Bronchial epithelial cell (primary cell): ENCODE results near the gene RPRD1B. TPM values are rescaled to one million over a fixed set of nuclear protein-coding genes. Genes with fewer than 3 reads are reported as not detected.

Experiments used
- DNase-seq: peaks from one replicate; pipeline ENCODE4 v3.0.0-alpha.2; 2010; ENCODE audit warnings: low read depth
- FAIRE-seq: peaks from 2 replicates; lab custom pipeline; 2011; peaks lifted over from hg19 to GRCh38; lab: Jason Lieb, UNC
- H3K27me3 ChIP-seq: 2 replicates; pipeline ENCODE4 v1.5.1; 2011; ENCODE audit warnings: low read length; ENCODE audit not compliant: control insufficient read depth, insufficient read depth
- H3K36me3 ChIP-seq: 2 replicates; pipeline ENCODE4 v1.5.1; 2011; ENCODE audit warnings: low read length; ENCODE audit not compliant: control insufficient read depth, insufficient read depth
- H3K4me3 ChIP-seq: 2 replicates; pipeline ENCODE4 v1.5.1; 2011; ENCODE audit warnings: mild to moderate bottlenecking, low read depth, low read length, control low read depth
- total RNA-seq: library from RNA; depleted of rRNA; stranded (reverse); fragments of >200 nt; gene quantifications from 2 replicates; pipeline ENCODE4 v1.2.1, GENCODE V29; 2014
- TF ChIP-seq, protein P1 (sequence below): IDR thresholded peaks from 2 replicates; pipeline ENCODE4 v1.5.1; 2011; ENCODE audit warnings: mild to moderate bottlenecking, moderate library complexity, low read length, control low read depth, inconsistent platforms; ENCODE audit not compliant: insufficient read depth, severe bottlenecking

The RPRD1B gene
- total RNA-seq, 1 donor from 2014 or later, result 18.7 TPM

GRCh38 chr20:37987602-37988290 lies 45.8 kb upstream of the RPRD1B start:
- DNase-seq, result no peak
- TF ChIP-seq, protein P1, sequence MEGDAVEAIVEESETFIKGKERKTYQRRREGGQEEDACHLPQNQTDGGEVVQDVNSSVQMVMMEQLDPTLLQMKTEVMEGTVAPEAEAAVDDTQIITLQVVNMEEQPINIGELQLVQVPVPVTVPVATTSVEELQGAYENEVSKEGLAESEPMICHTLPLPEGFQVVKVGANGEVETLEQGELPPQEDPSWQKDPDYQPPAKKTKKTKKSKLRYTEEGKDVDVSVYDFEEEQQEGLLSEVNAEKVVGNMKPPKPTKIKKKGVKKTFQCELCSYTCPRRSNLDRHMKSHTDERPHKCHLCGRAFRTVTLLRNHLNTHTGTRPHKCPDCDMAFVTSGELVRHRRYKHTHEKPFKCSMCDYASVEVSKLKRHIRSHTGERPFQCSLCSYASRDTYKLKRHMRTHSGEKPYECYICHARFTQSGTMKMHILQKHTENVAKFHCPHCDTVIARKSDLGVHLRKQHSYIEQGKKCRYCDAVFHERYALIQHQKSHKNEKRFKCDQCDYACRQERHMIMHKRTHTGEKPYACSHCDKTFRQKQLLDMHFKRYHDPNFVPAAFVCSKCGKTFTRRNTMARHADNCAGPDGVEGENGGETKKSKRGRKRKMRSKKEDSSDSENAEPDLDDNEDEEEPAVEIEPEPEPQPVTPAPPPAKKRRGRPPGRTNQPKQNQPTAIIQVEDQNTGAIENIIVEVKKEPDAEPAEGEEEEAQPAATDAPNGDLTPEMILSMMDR, result no peak
- Histone ChIP-seq H3K27me3 (no peaks in the 10 kb centered on the region), H3K4me3 (no peak overlapping the region), H3K36me3 (no peaks in the 10 kb centered on the region)
- FAIRE-seq, result no peak

GRCh38 chr20:37988306-37988954 lies 45.1 kb upstream of the RPRD1B start:
- FAIRE-seq, result no peak

DNA sequence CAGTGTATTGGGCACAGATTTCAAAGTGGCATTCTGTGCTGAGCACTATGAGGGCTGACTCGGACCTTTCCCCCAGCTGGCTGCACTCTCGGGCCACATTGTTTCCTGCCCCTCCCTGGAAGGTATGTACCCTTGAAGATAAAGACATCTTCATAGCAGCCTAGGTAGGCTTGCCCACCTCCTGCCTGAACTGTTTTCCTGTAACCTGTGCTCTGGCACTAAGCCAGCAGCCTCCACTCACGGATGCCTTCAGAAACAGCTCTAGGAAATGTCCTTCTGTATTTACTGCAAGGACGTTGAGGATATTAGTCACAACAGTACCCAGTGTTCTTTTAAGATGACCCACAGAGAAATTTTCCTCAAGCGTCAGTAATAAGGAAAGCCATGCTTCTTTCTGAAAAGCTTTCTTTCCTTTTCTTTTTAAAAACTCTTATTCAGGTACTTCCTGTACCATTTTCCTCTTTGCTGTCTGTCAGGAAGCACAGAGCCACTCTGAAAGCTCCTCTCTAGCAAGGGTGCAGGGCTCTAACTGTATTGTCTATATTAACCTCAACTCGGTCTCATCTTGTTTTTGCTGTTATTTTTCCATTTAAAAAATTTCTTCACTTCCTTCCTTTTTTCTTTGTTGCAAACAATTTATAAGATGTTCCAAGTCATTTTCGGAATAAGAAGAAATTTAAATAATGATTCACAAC lies 43.8 kb upstream of the RPRD1B start:
- FAIRE-seq, result no peak
- no peak overlapping the region for H3K4me3 ChIP-seq
- peaks cover 3% of the 10 kb centered on the region for H3K36me3 ChIP-seq
- DNase-seq, result peak; percentile 63
- H3K27me3 ChIP-seq, result no peaks in the 10 kb centered on the region
- TF ChIP-seq, protein P1, result no peak

More at GRCh38 chr20:37988306-37988954, 45.1 kb upstream of the RPRD1B start:
- no peaks in the 10 kb centered on the region for H3K27me3 ChIP-seq
- TF ChIP-seq, protein P1, result no peak
- no peak for DNase-seq
- no peaks in the 10 kb centered on the region for H3K36me3 ChIP-seq
- H3K4me3 ChIP-seq, result no peak overlapping the region

DNA sequence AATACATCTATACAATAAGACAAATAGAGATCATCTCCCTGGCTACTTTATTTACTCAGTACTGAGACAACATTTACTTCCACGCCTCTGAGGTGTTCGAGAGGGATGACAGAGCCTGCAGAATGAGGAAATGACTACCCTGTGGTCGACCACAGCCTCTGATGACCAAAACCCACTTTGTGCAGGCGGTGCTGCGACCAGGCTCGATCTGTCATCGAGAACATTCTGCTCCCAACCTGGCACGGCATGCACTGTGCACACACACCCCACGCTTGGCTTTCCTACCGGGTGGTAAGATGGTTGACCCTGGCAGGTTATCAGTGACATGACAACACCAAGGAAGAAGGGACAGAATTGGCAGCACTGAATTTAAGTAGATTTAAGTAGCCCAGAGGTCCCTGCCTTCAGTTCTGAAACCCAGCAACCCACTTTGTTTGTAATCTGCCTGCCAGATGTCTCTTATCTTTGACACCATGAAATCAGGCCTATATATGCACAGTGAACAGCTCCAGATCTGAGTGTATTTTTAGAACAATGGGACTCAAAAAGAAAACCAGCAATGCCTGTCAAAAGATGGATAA lies 42.9 kb upstream of the RPRD1B start:
- peaks cover 7% of the 10 kb centered on the region for H3K36me3 ChIP-seq
- peak; percentile 96 for DNase-seq
- FAIRE-seq, result no peak
- TF ChIP-seq, protein P1, result no peak
- no peaks in the 10 kb centered on the region for H3K27me3 ChIP-seq
- no peak overlapping the region for H3K4me3 ChIP-seq

GRCh38 chr20:37991157-37991866 lies 42.2 kb upstream of the RPRD1B start:
- Histone ChIP-seq H3K27me3 (no peaks in the 10 kb centered on the region), H3K4me3 (no peak overlapping the region), H3K36me3 (peaks cover 12% of the 10 kb centered on the region)
- FAIRE-seq, result no peak
- TF ChIP-seq, protein P1, result no peak
- peak; percentile 9 for DNase-seq
